GM21367 (cell line): Measurements from ENCODE around the gene TMA16.
A peak's percentile ranks its signal among the peaks of the same experiment; 100 is the strongest.

Source experiments
- ATAC-seq: cut with Tn5 transposase; IDR thresholded peaks from one replicate; pipeline ENCODE4 v1.9.1; 2021; ENCODE audit not compliant: unreplicated experiment

The TMA16 gene

DNA sequence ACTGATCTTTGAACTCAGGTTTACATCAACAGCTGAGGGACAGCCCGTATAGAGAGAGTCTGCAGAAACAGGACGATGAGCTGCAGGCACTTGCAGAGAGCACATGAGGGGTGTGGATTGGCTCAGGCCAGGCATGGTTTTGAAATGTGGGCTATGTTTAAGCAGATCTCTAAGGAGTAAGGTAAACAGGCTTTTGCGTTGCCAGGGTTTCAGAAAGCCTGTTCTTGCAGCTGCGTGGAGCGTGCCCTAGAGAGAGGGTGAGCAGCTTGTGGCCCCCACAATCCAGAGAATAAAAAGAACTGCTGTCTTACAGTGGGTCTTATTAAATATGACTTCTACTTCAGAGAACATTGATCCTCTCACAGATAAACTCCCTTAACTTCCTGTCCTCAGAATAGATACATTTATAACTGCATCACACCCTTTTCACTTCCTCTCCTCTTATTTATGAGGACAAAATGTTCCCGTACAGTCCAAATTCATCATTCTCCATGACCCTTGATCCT, 64.1 kb downstream of the TMA16 start:
- ATAC-seq: peak; percentile 65

DNA sequence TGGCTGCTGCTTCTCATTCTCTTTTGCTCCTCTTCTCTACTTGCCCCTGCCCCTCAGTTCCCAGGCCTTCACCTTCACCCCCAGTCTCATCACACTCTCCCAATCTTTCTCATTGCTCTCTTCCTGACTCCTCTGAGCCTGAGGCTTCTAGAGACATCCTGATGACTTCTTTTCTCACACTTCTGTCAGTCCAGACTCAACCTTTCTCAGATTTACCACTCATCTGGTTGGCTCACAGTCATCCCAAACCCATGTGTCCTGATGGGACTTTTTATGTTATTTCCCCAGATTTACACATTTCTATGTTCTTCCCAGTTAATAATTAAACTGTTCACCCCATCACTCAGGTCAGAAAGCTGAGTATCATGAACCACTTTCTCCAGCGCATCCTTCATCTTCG, 68.0 kb downstream of the TMA16 start:
- no peak for ATAC-seq

DNA sequence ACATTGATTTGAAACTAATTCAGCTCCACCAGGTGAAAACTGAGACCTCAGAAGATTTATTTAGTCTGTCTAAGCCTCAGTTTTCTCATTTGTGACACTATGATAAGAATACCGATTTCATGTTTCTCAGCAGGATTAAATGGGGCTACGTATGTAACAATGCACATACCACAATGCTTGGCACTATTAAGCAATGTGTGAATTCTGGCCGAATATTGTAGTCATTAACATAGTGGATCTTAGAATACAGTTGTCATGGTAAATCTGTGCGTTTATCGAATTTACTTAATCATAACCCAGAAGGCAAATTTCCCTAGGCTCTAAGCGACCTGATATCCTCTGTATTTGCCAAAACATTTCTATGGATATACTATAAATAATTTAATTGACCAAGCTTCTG, 69.1 kb downstream of the TMA16 start:
- no peak for ATAC-seq

DNA sequence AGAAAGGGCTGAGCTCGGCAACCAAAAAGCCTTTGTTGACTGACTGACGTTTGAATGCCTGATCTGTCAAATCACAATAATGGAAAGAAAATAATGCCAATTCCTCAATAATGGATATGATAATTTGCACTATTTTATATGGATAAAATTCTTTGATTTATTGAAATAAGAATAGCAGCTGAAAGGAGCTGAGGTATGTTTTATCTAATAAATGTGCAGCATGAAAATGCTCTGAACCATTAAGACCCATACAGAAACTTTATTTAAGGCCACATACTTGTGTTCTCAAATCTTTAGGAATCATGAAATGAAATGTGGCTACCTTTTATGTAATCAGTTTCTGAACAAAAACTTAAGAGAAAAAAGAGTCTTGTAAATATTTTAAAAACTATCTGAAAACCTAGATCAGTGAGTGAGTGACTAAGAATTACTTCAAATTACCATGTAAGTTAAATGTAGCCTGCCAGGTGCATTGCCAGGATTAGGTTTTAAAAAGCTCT, 69.8 kb downstream of the TMA16 start:
- no peak for ATAC-seq

DNA sequence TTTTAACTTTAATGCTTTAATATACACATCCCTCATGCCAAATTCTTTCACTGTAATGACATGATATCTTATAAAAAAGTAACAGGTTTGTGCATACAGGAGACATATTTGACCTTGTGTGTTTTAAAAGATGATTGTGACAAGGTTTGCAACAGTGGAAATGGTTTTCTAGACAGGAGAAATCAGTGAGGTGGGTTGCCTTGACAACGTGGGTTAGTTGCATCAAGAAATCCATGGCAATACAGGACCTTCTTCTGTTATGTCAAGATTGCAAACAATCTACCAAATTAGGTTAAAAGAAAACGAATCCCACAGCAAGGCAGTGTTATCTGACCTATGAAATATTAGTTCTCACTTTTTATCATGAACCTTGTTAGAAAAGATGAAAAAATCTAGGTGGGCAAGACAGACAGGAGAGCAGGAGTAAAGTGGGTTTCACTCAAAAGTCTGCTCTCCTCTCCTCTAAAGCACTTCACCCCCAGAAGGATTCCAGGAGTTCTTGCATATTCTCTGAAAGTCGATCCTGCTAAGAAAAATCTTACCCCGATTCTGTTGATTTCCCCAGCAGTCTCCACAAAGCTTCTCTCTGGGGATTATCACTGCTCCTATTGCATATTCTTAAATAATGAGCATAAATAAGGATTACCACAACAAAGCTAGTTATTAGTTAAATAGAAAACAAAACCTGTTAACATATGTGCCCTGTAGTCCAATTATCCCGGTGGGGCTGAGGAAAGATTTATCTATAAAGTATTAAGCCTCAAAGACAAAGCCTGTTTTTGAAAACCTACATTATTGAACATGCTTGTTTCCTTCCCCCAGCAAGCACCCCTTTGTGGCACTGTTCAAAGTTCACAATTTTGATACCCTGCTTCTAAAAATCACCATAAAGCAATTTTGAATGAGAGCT, 71.0 kb downstream of the TMA16 start:
- ATAC-seq: no peak

DNA sequence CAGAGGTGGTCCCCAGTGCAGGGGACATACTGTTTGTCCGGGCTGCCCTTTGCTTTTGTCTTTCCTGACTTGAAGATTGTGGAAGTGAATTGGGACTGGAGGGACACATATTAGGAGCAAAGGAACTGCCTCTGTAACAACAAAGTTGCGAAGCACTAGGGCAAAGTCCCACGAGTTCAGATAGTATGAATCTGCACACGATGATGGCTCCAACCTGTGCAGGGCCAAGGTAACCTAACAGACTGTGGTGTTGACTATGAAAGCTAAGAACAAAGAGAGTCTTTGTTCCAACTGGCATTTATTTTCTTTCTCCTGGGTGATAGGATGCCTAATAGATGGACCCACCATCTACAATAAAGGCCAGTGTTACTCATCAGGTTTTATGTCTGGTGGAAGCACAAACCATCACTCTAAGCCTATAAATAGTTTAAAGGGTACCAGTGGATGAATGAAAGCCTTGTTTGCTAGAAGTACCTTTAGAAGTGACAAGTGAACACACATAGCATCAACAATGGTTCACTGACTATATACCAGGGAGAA, 71.8 kb downstream of the TMA16 start:
- ATAC-seq: no peak

DNA sequence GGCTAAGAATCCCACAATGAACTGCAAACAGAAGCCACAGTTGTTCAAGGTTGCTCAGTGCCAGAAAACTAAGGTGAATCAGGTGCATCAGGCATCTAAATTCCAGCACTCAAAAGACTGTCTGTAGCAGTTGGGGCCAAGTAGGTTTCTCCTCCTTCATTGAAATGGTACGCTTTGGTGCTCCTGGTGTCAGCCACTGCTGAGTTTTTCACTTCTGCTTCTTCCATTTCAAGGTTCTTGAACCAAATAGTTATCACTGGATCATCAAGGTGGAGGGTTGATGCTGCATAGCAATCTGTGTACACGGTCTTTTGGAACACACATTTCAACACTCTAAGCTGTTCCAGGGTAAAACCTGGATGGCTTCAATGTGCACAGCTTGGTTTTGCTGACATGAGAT, 74.4 kb downstream of the TMA16 start:
- ATAC-seq: peak; percentile 85
